ENCODE measurements around the gene LIPC.

DNA sequence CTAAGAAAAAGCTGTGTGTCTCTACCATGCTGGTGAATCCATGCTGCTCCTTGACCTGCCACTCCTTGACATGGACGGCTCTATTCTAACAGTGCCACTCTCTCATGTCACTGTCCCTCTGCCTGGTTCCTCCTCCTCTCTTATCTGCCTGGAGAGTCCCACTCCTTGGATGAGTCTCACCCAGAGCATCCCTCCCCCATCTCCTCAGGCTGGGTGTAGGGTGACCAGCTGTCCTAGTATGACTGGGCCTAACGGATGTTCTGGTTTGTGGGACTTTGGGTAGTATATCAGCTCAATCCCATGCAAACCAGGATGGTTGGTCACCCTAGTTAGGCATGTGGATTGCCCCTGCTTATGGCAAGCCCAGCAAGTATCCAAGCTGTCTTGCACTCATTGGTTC, 54.3 kb downstream of the LIPC start:
- TF ChIP-seq POLR2A (IDR thresholded peaks at IDR 0.05): no peak
- TF ChIP-seq, protein P1, sequence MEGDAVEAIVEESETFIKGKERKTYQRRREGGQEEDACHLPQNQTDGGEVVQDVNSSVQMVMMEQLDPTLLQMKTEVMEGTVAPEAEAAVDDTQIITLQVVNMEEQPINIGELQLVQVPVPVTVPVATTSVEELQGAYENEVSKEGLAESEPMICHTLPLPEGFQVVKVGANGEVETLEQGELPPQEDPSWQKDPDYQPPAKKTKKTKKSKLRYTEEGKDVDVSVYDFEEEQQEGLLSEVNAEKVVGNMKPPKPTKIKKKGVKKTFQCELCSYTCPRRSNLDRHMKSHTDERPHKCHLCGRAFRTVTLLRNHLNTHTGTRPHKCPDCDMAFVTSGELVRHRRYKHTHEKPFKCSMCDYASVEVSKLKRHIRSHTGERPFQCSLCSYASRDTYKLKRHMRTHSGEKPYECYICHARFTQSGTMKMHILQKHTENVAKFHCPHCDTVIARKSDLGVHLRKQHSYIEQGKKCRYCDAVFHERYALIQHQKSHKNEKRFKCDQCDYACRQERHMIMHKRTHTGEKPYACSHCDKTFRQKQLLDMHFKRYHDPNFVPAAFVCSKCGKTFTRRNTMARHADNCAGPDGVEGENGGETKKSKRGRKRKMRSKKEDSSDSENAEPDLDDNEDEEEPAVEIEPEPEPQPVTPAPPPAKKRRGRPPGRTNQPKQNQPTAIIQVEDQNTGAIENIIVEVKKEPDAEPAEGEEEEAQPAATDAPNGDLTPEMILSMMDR (IDR thresholded peaks at IDR 0.05): no peak
